Measurements from ENCODE around the gene RPL9.
"Not testable (repeated sequence)": the region's sequence is repeated elsewhere in the genome, so short reads cannot be mapped to it uniquely, and the experiment has no call there.

The RPL9 gene

GRCh38 chr4:39433878-39434492 is 24.7 kb downstream of the RPL9 start:
- H3K4me1 ChIP-seq (ENCODE audit: insufficient read depth, insufficient read length) = peaks cover 2% of the 10 kb centered on the region
- TF ChIP-seq YY1 (IDR thresholded peaks at IDR 0.05; ENCODE audit: insufficient read depth, insufficient read length) (no peak), ZNF274 (IDR thresholded peaks at IDR 0.05; ENCODE audit: low read depth, low read length) (no peak), SUZ12 (IDR thresholded peaks at IDR 0.05; ENCODE audit: extremely low read depth, insufficient read depth, insufficient read length) (no peak)
- no peak overlapping the region for H3K9ac ChIP-seq (ENCODE audit: insufficient read length, low read depth)
- no peaks in the 10 kb centered on the region for H3K27me3 ChIP-seq (ENCODE audit: insufficient read depth, insufficient read length)
- no peaks in the 10 kb centered on the region for H3K9me3 ChIP-seq (ENCODE audit: insufficient read depth, low read length)
- H3K4me3 ChIP-seq (ENCODE audit: insufficient read length, low read depth) = no peak overlapping the region
- no peak for DNase-seq (ENCODE audit: low read depth, low spot score)
- no peaks in the 10 kb centered on the region for H3K36me3 ChIP-seq (ENCODE audit: insufficient read depth, insufficient read length, low read length)

GRCh38 chr4:39429476-39430334 is 29.0 kb downstream of the RPL9 start:
- TF ChIP-seq YY1 (IDR thresholded peaks at IDR 0.05; ENCODE audit: insufficient read depth, insufficient read length) = no peak
- no peak for TF ChIP-seq SUZ12 (IDR thresholded peaks at IDR 0.05; ENCODE audit: extremely low read depth, insufficient read depth, insufficient read length)
- TF ChIP-seq ZNF274 (IDR thresholded peaks at IDR 0.05; ENCODE audit: low read depth, low read length) = no peak
- no peaks in the 10 kb centered on the region for H3K9me3 ChIP-seq (ENCODE audit: insufficient read depth, low read length)
- H3K9ac ChIP-seq (ENCODE audit: insufficient read length, low read depth) = no peak overlapping the region
- DNase-seq (ENCODE audit: low read depth, low spot score) = no peak
- no peaks in the 10 kb centered on the region for H3K27me3 ChIP-seq (ENCODE audit: insufficient read depth, insufficient read length)
- H3K36me3 ChIP-seq (ENCODE audit: insufficient read depth, insufficient read length, low read length) = no peaks in the 10 kb centered on the region
- no peak overlapping the region for H3K4me3 ChIP-seq (ENCODE audit: insufficient read length, low read depth)
- no peaks in the 10 kb centered on the region for H3K4me1 ChIP-seq (ENCODE audit: insufficient read depth, insufficient read length)

GRCh38 chr4:39427520-39428114 is 31.1 kb downstream of the RPL9 start:
- H3K4me1 ChIP-seq (ENCODE audit: insufficient read depth, insufficient read length) = no peaks in the 10 kb centered on the region
- no peak overlapping the region for H3K9ac ChIP-seq (ENCODE audit: insufficient read length, low read depth)
- no peak for DNase-seq (ENCODE audit: low read depth, low spot score)
- no peaks in the 10 kb centered on the region for H3K36me3 ChIP-seq (ENCODE audit: insufficient read depth, insufficient read length, low read length)
- TF ChIP-seq ZNF274 (IDR thresholded peaks at IDR 0.05; ENCODE audit: low read depth, low read length) (no peak), YY1 (IDR thresholded peaks at IDR 0.05; ENCODE audit: insufficient read depth, insufficient read length) (no peak), SUZ12 (IDR thresholded peaks at IDR 0.05; ENCODE audit: extremely low read depth, insufficient read depth, insufficient read length) (no peak)
- no peaks in the 10 kb centered on the region for H3K27me3 ChIP-seq (ENCODE audit: insufficient read depth, insufficient read length)
- H3K9me3 ChIP-seq (ENCODE audit: insufficient read depth, low read length) = no peaks in the 10 kb centered on the region
- no peak overlapping the region for H3K4me3 ChIP-seq (ENCODE audit: insufficient read length, low read depth)

- Histone ChIP-seq H3K9ac (ENCODE audit: insufficient read length, low read depth) (no peak overlapping the region), H3K4me3 (ENCODE audit: insufficient read length, low read depth) (no peak overlapping the region), H3K4me1 (ENCODE audit: insufficient read depth, insufficient read length) (no peaks in the 10 kb centered on the region), H3K9me3 (ENCODE audit: insufficient read depth, low read length) (no peaks in the 10 kb centered on the region), H3K36me3 (ENCODE audit: insufficient read depth, insufficient read length, low read length) (no peaks in the 10 kb centered on the region), H3K27me3 (ENCODE audit: insufficient read depth, insufficient read length) (no peaks in the 10 kb centered on the region)
- TF ChIP-seq SUZ12 (IDR thresholded peaks at IDR 0.05; ENCODE audit: extremely low read depth, insufficient read depth, insufficient read length) (no peak), YY1 (IDR thresholded peaks at IDR 0.05; ENCODE audit: insufficient read depth, insufficient read length) (no peak), ZNF274 (IDR thresholded peaks at IDR 0.05; ENCODE audit: low read depth, low read length) (no peak)
- DNase-seq (ENCODE audit: low read depth, low spot score) = no peak
These were observed 32.0 kb downstream of the RPL9 start for GRCh38 chr4:39426728-39427127.

- H3K9ac ChIP-seq (ENCODE audit: insufficient read length, low read depth); H3K4me3 ChIP-seq (ENCODE audit: insufficient read length, low read depth); H3K4me1 ChIP-seq (ENCODE audit: insufficient read depth, insufficient read length); H3K36me3 ChIP-seq (ENCODE audit: insufficient read depth, insufficient read length, low read length); H3K9me3 ChIP-seq (ENCODE audit: insufficient read depth, low read length); H3K27me3 ChIP-seq (ENCODE audit: insufficient read depth, insufficient read length); DNase-seq (ENCODE audit: low read depth, low spot score): not testable (repeated sequence)
These were observed 33.4 kb downstream of the RPL9 start for GRCh38 chr4:39425297-39425696.

- no peaks in the 10 kb centered on the region for H3K9me3 ChIP-seq (ENCODE audit: insufficient read depth, low read length)
- no peak for DNase-seq (ENCODE audit: low read depth, low spot score)
- no peak overlapping the region for H3K4me3 ChIP-seq (ENCODE audit: insufficient read length, low read depth)
- H3K9ac ChIP-seq (ENCODE audit: insufficient read length, low read depth) = no peak overlapping the region
- no peaks in the 10 kb centered on the region for H3K4me1 ChIP-seq (ENCODE audit: insufficient read depth, insufficient read length)
- no peaks in the 10 kb centered on the region for H3K36me3 ChIP-seq (ENCODE audit: insufficient read depth, insufficient read length, low read length)
- no peaks in the 10 kb centered on the region for H3K27me3 ChIP-seq (ENCODE audit: insufficient read depth, insufficient read length)
- TF ChIP-seq SUZ12 (IDR thresholded peaks at IDR 0.05; ENCODE audit: extremely low read depth, insufficient read depth, insufficient read length) (no peak), YY1 (IDR thresholded peaks at IDR 0.05; ENCODE audit: insufficient read depth, insufficient read length) (no peak), ZNF274 (IDR thresholded peaks at IDR 0.05; ENCODE audit: low read depth, low read length) (no peak)
These were observed 36.5 kb downstream of the RPL9 start for GRCh38 chr4:39422247-39422646.

- H3K27me3 ChIP-seq (ENCODE audit: insufficient read depth, insufficient read length) = no peaks in the 10 kb centered on the region
- no peaks in the 10 kb centered on the region for H3K4me1 ChIP-seq (ENCODE audit: insufficient read depth, insufficient read length)
- DNase-seq (ENCODE audit: low read depth, low spot score) = no peak
- no peaks in the 10 kb centered on the region for H3K9me3 ChIP-seq (ENCODE audit: insufficient read depth, low read length)
- H3K4me3 ChIP-seq (ENCODE audit: insufficient read length, low read depth) = no peak overlapping the region
- H3K9ac ChIP-seq (ENCODE audit: insufficient read length, low read depth) = no peak overlapping the region
- no peaks in the 10 kb centered on the region for H3K36me3 ChIP-seq (ENCODE audit: insufficient read depth, insufficient read length, low read length)
- TF ChIP-seq YY1 (IDR thresholded peaks at IDR 0.05; ENCODE audit: insufficient read depth, insufficient read length) (no peak), ZNF274 (IDR thresholded peaks at IDR 0.05; ENCODE audit: low read depth, low read length) (no peak), SUZ12 (IDR thresholded peaks at IDR 0.05; ENCODE audit: extremely low read depth, insufficient read depth, insufficient read length) (no peak)
These were observed 42.9 kb downstream of the RPL9 start for GRCh38 chr4:39415678-39416283.

GRCh38 chr4:39411561-39411960 is 47.2 kb downstream of the RPL9 start:
- H3K9me3 ChIP-seq (ENCODE audit: insufficient read depth, low read length); H3K9ac ChIP-seq (ENCODE audit: insufficient read length, low read depth); H3K27me3 ChIP-seq (ENCODE audit: insufficient read depth, insufficient read length); H3K4me3 ChIP-seq (ENCODE audit: insufficient read length, low read depth); H3K4me1 ChIP-seq (ENCODE audit: insufficient read depth, insufficient read length); H3K36me3 ChIP-seq (ENCODE audit: insufficient read depth, insufficient read length, low read length); DNase-seq (ENCODE audit: low read depth, low spot score): not testable (repeated sequence)

Data from NT2/D1 (cell line).